HG03571 (cell line): ENCODE data around the gene MARCKSL1.
"Not testable (repeated sequence)": the region's sequence is repeated elsewhere in the genome, so short reads cannot be mapped to it uniquely, and the experiment has no call there.

Experiments
- ATAC-seq: cut with Tn5 transposase; IDR thresholded peaks from one replicate; pipeline ENCODE4 v1.9.1; 2021; ENCODE audit not compliant: unreplicated experiment

MARCKSL1 gene, protein sequence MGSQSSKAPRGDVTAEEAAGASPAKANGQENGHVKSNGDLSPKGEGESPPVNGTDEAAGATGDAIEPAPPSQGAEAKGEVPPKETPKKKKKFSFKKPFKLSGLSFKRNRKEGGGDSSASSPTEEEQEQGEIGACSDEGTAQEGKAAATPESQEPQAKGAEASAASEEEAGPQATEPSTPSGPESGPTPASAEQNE

DNA sequence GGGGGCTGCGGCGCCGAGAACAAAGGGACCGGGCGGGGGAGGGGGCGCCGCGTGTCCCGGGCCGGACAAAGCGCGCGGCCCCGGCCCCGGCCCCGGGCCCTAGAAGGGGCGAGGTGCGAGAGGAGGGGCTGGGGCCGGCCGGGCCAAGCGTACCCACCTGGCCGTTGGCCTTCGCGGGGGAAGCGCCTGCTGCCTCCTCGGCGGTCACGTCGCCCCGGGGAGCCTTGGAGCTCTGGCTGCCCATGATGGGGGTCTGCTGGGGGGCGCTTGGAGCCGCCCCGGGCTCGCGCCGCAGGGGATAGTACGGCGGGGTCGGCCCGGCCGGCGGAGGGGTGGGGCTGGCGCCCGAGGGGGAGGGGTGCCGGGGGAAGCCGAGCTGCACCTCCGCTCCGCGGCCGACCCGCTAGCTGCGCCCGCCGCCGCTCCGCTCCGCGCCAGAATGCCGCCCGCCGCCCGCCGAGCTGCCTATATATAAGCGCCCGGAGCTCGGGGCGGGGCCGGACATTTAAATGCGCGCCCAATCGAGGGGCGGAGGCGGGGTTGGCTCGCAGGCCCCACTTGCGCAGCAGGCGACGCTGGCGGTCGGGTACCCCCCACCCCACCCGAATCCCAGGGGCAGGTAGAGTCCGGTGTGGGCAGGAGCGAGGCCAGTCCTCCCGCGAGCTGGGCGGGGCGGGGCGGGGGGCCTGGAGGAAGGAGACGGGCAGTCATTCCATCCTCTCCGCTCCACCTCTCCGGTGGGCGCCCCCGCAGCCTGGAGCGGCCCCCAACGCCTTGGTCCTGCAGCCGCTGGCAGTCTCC lies at the start of gene MARCKSL1:
Gene MARCKSL1, minus strand, starts transcription at position 444 of the 801 bp plus-strand sequence. Its CDS starts 200 bp downstream, at position 244.
- ATAC-seq, result no peak

DNA sequence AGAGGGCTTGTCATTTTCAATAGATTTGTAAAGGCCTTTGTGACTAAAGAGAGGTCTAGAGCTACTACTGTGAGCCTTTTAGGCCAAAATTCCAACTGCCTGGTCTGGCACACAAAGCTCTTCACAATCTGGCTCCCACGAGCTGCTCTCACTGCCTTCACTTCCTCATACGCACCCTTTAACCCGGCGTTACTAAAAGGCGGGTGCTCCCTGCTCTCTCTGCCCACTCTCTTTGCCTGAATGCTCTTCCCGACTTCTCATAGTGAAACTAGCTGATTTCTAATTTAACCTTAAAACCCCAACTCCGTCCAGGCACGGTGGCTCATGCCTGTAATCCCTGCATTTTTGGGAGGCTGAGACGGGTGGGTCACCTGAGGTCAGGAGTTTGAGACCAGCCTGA lies 44.0 kb upstream of the MARCKSL1 start:
- ATAC-seq, result no peak

- no peak for ATAC-seq
Measured at GRCh38 chr1:32377541-32378220, 41.6 kb upstream of the MARCKSL1 start.

DNA sequence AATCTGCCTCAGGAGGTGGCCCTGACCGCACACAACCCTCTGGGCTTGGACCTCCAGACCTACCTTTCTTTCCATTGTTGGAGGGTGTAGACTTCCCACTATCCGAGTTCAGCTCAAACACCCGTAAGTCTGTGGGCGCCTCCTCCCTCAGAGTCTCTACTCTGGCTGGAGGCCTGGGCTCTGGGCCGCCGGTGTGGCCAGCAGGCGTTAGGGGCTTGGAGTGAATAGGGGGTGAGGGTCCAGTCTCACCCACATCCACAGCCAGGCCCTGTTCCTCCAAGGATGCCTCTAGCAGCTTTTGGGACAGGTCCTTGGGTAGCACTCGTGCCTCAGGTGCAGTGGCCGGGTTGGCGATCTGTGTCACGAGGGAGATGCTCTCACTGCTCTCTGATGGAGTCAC lies 40.2 kb upstream of the MARCKSL1 start:
- no peak for ATAC-seq

DNA sequence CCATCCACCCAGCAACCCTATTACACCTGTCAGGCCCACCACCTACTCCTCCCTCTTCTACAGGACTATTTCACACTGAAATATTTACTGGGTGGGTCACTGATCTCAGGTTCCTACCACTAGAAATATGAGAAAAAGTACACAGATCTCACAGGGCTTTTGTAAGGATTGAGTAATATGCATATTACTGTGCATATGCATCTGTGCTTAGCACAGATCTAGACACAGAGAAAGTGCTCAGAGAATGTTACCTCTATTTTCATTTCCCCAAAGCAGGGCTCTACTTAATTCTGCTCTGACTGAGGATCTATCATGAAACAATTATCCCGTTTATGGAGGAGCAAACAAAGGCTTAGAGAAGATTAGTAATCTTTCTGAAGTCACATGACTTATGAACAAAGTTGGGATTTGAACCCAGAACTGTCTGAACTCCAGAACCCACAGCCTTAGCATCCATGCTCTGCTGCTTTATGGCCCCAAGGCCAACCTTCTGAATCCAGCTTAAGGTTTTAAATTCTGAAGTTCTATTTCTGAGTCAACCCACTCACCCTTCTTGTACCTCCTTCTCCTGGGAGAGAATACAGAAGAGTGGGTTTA lies 38.1 kb upstream of the MARCKSL1 start:
- ATAC-seq, result no peak

- ATAC-seq, result no peak
Measured at GRCh38 chr1:32372149-32372756, 36.2 kb upstream of the MARCKSL1 start.

GRCh38 chr1:32367912-32368635 lies 32.0 kb upstream of the MARCKSL1 start:
- no peak for ATAC-seq

- ATAC-seq, result no peak
Measured at GRCh38 chr1:32365445-32365844, 29.4 kb upstream of the MARCKSL1 start.

DNA sequence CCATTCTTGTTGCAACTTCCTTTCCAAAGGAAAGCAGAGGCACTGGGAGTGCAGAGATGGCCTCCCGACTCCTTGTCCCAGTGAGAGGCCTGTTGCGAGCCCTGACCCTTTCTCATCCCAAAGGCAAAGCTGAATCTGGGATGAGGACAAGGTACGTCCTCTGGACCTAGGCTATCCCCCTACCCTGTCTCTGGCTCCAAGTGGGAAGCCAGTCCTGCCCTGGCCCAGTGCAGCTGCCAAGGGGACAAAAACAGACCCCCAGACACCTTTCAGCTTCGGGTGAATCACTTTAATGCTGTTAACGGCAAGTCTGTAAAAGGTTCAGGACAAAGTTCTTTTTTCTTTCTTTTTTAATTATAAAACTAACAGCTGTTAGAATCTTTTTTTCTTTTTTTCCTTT lies 28.8 kb upstream of the MARCKSL1 start:
- no peak for ATAC-seq

- no peak for ATAC-seq
Measured at GRCh38 chr1:32363713-32364112, 27.7 kb upstream of the MARCKSL1 start.

- ATAC-seq, result no peak
Measured at GRCh38 chr1:32362474-32363313, 26.7 kb upstream of the MARCKSL1 start, which contains the start of the genes FAM229A and TSSK3. Gene FAM229A, minus strand, starts transcription at chr1:32362485. Its CDS starts 394 bp downstream, at chr1:32362091. Gene TSSK3, plus strand, starts transcription at chr1:32362539. Its CDS starts 163 bp downstream, at chr1:32362702.

DNA sequence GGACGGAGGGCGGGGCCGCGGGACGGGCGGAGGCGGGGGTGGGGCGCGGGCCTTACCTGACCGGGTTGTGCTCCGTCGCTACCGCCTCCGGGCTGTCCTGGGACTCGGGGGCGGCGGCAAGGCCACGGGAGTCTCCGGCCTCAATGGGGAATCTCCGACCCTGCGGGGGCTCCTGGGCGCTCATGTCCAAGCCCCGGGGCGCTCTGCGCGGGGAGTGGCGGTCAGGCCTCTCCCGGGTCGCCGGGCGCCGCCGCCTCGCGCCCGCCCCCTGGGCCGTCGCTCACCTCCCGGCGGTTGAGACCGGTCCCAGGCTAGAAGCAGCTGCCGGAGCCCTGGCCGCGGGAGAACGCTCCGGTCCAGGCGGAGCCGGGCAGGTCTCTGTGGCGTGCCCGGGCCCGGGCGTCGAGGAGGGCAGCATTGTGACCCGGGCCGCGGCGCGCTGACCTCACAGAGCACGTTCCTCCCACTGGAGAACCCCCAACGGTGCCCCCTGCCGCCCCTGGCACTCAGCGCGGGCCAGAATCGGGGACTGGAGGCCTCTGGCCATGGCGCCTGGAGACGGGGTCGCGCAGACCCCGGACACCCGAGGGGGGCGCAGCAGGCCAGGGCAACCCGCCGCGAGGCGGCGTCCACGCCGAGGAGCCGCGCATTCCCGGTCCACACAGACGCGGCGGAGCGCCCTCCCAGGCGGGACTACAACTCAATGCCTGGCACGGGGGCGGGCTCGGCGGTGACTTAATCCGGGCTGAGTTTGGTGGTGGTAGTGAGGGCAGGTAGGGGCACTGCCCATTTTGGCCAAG lies 25.8 kb upstream of the MARCKSL1 start:
- no peak for ATAC-seq

GRCh38 chr1:32361308-32361673 lies 25.3 kb upstream of the MARCKSL1 start:
- no peak for ATAC-seq

- no peak for ATAC-seq
Measured at GRCh38 chr1:32358435-32358834, 22.4 kb upstream of the MARCKSL1 start.

DNA sequence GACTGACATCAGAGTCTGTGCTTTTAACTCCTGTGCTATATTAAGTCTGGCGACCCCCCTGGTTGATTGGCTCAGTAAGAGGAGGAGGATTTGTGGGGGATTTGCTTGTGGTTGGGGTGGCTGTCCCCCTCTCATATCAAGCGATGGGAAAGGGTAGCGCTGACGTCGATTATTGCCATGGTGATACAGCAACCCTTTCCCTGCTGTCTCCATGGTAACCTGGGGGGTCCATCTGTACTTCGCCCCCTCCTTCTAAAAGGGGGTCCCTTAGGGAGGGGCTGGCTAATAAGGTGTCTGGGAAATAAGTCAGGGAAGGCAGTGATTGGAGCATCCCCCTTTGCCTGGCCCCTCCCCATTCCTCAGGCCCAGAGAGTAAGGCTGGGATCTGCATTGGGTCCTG lies 21.6 kb upstream of the MARCKSL1 start:
- ATAC-seq, result no peak

DNA sequence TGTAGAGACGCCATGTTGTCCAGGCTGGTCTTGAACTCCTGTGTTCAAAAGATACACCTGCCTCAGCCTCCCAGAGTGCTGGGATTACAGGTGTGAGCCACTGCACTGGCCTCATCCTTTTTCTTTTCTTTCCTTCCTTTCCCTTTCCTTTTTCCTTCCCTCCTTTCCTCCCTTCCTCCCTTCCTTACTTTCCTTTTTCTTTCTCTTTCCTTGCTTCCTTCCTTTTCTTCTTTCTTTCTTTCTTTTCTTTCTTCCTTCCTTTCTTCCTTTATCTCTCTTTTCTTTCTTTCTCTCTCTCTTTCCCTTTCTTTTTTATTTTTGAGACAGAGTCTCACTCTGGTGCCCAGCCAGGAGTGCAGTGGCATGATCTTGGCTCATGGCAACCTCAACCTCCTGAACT lies 20.4 kb upstream of the MARCKSL1 start:
- ATAC-seq, result no peak

GRCh38 chr1:32355778-32356177 lies 19.7 kb upstream of the MARCKSL1 start:
- not testable (repeated sequence) for ATAC-seq

GRCh38 chr1:32353886-32354570 lies 18.0 kb upstream of the MARCKSL1 start:
- ATAC-seq, result no peak
